ENCODE results near the gene CDKL2.

GRCh38 chr4:75633846-75634245 is 3.5 kb upstream of the CDKL2 start:
- no peak for TF ChIP-seq CTCF (IDR thresholded peaks at IDR 0.05)
- TF ChIP-seq POLR2A (IDR thresholded peaks at IDR 0.05), result no peak

Measured in vagina (tissue), 2 donors.